ENCODE results near the gene RASGRP4.

- TF ChIP-seq POLR2A (IDR thresholded peaks at IDR 0.05) (no peak), CTCF (IDR thresholded peaks at IDR 0.05) (no peak)
Measured at GRCh38 chr19:38360351-38360750, 65.7 kb downstream of the RASGRP4 start.
